ENCODE data around the gene PRKAB2.
"Not testable (repeated sequence)": the region's sequence is repeated elsewhere in the genome, so short reads cannot be mapped to it uniquely, and the experiment has no call there.

Gene PRKAB2

DNA sequence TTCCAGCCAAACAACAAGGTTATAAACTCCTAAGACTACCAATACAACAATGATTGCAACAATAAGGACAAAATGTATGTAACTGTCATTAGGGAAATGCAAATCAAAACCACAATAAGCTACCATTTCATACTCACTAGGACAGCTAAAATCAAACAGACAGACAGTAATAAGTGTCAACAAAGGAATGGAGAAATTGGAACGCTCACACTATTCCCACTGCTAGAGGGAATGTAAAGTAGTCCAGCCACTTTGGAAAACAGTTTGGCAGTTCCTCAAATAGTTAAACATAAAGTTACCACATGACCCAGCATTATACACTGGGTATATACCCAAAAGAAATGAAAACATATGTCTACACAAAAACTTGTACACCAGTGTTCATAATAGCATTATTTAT is 9.3 kb downstream of the PRKAB2 start:
- TF ChIP-seq, protein P1, sequence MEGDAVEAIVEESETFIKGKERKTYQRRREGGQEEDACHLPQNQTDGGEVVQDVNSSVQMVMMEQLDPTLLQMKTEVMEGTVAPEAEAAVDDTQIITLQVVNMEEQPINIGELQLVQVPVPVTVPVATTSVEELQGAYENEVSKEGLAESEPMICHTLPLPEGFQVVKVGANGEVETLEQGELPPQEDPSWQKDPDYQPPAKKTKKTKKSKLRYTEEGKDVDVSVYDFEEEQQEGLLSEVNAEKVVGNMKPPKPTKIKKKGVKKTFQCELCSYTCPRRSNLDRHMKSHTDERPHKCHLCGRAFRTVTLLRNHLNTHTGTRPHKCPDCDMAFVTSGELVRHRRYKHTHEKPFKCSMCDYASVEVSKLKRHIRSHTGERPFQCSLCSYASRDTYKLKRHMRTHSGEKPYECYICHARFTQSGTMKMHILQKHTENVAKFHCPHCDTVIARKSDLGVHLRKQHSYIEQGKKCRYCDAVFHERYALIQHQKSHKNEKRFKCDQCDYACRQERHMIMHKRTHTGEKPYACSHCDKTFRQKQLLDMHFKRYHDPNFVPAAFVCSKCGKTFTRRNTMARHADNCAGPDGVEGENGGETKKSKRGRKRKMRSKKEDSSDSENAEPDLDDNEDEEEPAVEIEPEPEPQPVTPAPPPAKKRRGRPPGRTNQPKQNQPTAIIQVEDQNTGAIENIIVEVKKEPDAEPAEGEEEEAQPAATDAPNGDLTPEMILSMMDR (IDR thresholded peaks at IDR 0.05; ENCODE audit: borderline replicate concordance, insufficient read depth, low read depth, low read length), result no peak
- no peak overlapping the region for H3K4me3 ChIP-seq (ENCODE audit: low read depth, low read length)

GRCh38 chr1:147162093-147162492 is 10.2 kb downstream of the PRKAB2 start:
- TF ChIP-seq, protein P1 (IDR thresholded peaks at IDR 0.05; ENCODE audit: borderline replicate concordance, insufficient read depth, low read depth, low read length), result no peak
- no peak overlapping the region for H3K4me3 ChIP-seq (ENCODE audit: low read depth, low read length)

DNA sequence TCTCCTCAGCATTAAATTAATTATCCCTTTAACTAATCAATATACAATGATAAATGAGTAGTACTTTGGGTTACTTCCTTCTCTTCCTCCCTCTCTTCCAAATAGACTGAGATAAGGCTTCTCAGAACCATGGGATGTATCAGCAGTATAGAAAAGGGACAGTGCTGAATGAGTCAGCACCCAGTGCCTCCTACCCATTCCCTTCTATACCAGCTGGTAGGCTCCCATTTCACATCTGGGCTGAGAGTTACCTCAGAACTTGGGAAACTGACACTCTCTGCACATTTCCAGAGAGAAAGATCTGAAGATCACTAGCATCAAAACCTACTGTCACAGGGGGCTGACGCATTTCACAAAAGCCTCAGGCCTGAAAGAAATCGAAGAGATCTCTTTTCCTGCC is 15.2 kb downstream of the PRKAB2 start:
- not testable (repeated sequence) for H3K4me3 ChIP-seq (ENCODE audit: low read depth, low read length)

DNA sequence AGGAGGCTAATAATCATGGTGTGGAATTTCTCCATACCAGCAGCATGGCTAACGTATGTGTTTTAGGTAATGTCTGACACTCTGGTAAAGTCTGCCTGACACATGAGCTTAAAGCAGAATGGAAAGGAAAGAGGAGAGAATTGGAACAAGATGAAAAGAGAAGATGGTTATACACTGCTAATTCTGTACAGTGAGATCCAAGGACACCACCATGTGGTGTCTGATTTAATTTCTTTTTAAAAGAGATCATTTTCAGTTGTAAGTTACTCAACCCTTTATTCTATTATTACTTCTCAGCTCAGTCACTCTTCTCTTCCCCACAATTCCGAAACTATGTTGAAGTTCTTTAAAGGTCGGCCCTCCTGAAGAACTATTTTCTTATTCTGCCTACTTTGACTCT is 15.6 kb downstream of the PRKAB2 start:
- H3K4me3 ChIP-seq (ENCODE audit: low read depth, low read length), result no peak overlapping the region
- TF ChIP-seq, protein P1 (IDR thresholded peaks at IDR 0.05; ENCODE audit: borderline replicate concordance, insufficient read depth, low read depth, low read length), result no peak

GRCh38 chr1:147152772-147153171 is 19.5 kb downstream of the PRKAB2 start:
- no peak overlapping the region for H3K4me3 ChIP-seq (ENCODE audit: low read depth, low read length)
- TF ChIP-seq, protein P1 (IDR thresholded peaks at IDR 0.05; ENCODE audit: borderline replicate concordance, insufficient read depth, low read depth, low read length), result no peak

- TF ChIP-seq, protein P1 (IDR thresholded peaks at IDR 0.05; ENCODE audit: borderline replicate concordance, insufficient read depth, low read depth, low read length), result no peak
These were observed 21.0 kb downstream of the PRKAB2 start for GRCh38 chr1:147151244-147151643.

DNA sequence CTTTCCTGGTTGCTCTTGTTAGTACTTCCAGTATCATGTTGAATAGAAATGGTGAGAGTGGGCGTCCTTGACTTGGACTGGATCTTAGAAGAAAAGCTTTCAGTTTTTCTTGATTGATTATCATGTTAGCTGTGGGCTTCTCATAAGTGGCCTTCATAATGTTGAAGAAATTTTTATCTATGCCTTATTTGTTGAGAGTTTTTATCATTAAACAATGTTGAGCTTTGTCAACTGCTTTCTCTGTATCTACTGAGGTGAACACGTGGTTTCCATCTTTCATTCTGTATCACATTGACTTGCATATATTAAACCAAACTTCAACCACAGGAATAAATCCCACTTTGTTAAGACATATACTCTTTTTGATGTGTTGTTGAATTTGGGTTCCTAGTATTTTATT is 29.4 kb downstream of the PRKAB2 start:
- no peak overlapping the region for H3K4me3 ChIP-seq (ENCODE audit: low read depth, low read length)
- TF ChIP-seq, protein P1 (IDR thresholded peaks at IDR 0.05; ENCODE audit: borderline replicate concordance, insufficient read depth, low read depth, low read length), result no peak

More at GRCh38 chr1:147151244-147151643, 21.0 kb downstream of the PRKAB2 start:
- no peak overlapping the region for H3K4me3 ChIP-seq (ENCODE audit: low read depth, low read length)

- not testable (repeated sequence) for H3K4me3 ChIP-seq (ENCODE audit: low read depth, low read length)
These were observed 41.5 kb downstream of the PRKAB2 start for GRCh38 chr1:147130721-147131120.
